Measurements from ENCODE around the gene CYP4A22. TPM values are rescaled to one million over a fixed set of nuclear protein-coding genes. Genes with fewer than 3 reads are reported as not detected.

CYP4A22 gene
- total RNA-seq, 1 experiment from 2014 or later = not detected

- no peaks in the 10 kb centered on the region for H3K9me3 ChIP-seq (ENCODE audit: control insufficient read depth, low read depth, low read length)
- H3K4me1 Mint-ChIP-seq = peaks cover 15 to 16% of the 10 kb centered on the region in 2 experiments
- peaks cover 5 to 10% of the 10 kb centered on the region in 2 experiments; a peak in 2 of 5 replicates for H3K9me3 Mint-ChIP-seq
- no peak overlapping the region for H2BK5ac ChIP-seq (ENCODE audit: insufficient read length, low read length)
- H2BK15ac ChIP-seq (ENCODE audit: low read depth, low read length) = no peak overlapping the region
- H3K23ac ChIP-seq (ENCODE audit: insufficient read length, low read depth, low read length) = no peak overlapping the region
- no peak overlapping the region for H3K4me2 ChIP-seq (ENCODE audit: insufficient read depth, insufficient read length, low read length)
- TF ChIP-seq, protein P1, sequence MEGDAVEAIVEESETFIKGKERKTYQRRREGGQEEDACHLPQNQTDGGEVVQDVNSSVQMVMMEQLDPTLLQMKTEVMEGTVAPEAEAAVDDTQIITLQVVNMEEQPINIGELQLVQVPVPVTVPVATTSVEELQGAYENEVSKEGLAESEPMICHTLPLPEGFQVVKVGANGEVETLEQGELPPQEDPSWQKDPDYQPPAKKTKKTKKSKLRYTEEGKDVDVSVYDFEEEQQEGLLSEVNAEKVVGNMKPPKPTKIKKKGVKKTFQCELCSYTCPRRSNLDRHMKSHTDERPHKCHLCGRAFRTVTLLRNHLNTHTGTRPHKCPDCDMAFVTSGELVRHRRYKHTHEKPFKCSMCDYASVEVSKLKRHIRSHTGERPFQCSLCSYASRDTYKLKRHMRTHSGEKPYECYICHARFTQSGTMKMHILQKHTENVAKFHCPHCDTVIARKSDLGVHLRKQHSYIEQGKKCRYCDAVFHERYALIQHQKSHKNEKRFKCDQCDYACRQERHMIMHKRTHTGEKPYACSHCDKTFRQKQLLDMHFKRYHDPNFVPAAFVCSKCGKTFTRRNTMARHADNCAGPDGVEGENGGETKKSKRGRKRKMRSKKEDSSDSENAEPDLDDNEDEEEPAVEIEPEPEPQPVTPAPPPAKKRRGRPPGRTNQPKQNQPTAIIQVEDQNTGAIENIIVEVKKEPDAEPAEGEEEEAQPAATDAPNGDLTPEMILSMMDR (conservative IDR thresholded peaks at IDR 0.05) = no peak
- H2BK120ac ChIP-seq (ENCODE audit: low read depth, low read length, poor library complexity, severe bottlenecking) = no peak overlapping the region
- peaks cover 8% of the 10 kb centered on the region for H3K23me2 ChIP-seq (ENCODE audit: insufficient read length, low read depth, low read length, poor library complexity, severe bottlenecking)
- peaks cover 74% of the 10 kb centered on the region for H3K27me3 Mint-ChIP-seq (ENCODE audit: low read depth)
- H3K14ac ChIP-seq (ENCODE audit: insufficient read depth, low read length) = no peak overlapping the region; the same call in 1 of the 2 replicates
- H3K79me2 ChIP-seq (ENCODE audit: insufficient read depth, low read length) = no peaks in the 10 kb centered on the region
- H3K4me1 ChIP-seq (ENCODE audit: insufficient read depth, low read length) = 0 out of 2 replicates have a peak, but pooled peaks cover 2% of the 10 kb centered on the region
- no peak overlapping the region for H4K8ac ChIP-seq (replicated peaks; ENCODE audit: insufficient read length, low read depth, low read length)
- H3K36me3 Mint-ChIP-seq (ENCODE audit: insufficient read depth in 1 of 3, low read depth in 3 of 3) = 0 out of 7 replicates have a peak, but pooled peaks cover 0 to 3% (median 0%) of the 10 kb centered on the region in 3 experiments
- no peak overlapping the region for H3K18ac ChIP-seq (ENCODE audit: insufficient read length, low read depth, low read length)
- WGBS (ENCODE audit: extremely low coverage, insufficient read length, low lambda C conversion rate) = no CpG with 5 or more reads among the region's 11 CpGs
- H3K27ac Mint-ChIP-seq = no peak overlapping the region
- DNase-seq = no peak
- H2BK12ac ChIP-seq (ENCODE audit: insufficient read length, low read depth, low read length) = no peak overlapping the region
- no peak overlapping the region for H3K27ac ChIP-seq (ENCODE audit: insufficient read length, low read depth, low read length)
- no peak overlapping the region for H2AFZ ChIP-seq (ENCODE audit: low read length)
- H4K20me1 ChIP-seq (ENCODE audit: control insufficient read depth, insufficient read depth, insufficient read length) = no peaks in the 10 kb centered on the region
- H3K9ac ChIP-seq (ENCODE audit: extremely low read depth, insufficient read length, low read length) = no peak overlapping the region
- H3K4me3 Mint-ChIP-seq = no peak overlapping the region
- H3K4ac ChIP-seq (ENCODE audit: low read depth, low read length) = no peak overlapping the region
- H4K91ac ChIP-seq (ENCODE audit: insufficient read length, low read depth, low read length) = no peak overlapping the region
- H2AK5ac ChIP-seq (ENCODE audit: insufficient read length, low read length) = no peak overlapping the region
- peaks cover 4% of the 10 kb centered on the region; the same call in 1 of the 2 replicates for H3K27me3 ChIP-seq (ENCODE audit: insufficient read depth, low read length)
- no peaks in the 10 kb centered on the region for H3K79me1 ChIP-seq (ENCODE audit: insufficient read depth, low read depth, low read length, poor library complexity, severe bottlenecking)
- H2BK20ac ChIP-seq (ENCODE audit: low read depth, low read length, poor library complexity, severe bottlenecking) = no peak overlapping the region
- H3K56ac ChIP-seq (ENCODE audit: insufficient read length, low read depth, low read length) = no peak overlapping the region
- H4K5ac ChIP-seq (ENCODE audit: insufficient read length, low read depth, low read length) = no peak overlapping the region
- no peak overlapping the region for H3T11ph ChIP-seq (ENCODE audit: low read length)
Observed at GRCh38 chr1:47183308-47184089, 46.3 kb downstream of the CYP4A22 start.
